Activated CD4-positive, alpha-beta T cell treated with anti-CD3 and anti-CD28 coated beads, Interleukin-2, amount 50 U/mL, for 48 hours (primary cell): Measurements from ENCODE around the gene PDE6D.

Experiments used
- DNase-seq, 2 experiments: peaks; one replicate each; pipeline ENCODE4 v3.0.0-alpha.2; 2020

PDE6D gene

DNA sequence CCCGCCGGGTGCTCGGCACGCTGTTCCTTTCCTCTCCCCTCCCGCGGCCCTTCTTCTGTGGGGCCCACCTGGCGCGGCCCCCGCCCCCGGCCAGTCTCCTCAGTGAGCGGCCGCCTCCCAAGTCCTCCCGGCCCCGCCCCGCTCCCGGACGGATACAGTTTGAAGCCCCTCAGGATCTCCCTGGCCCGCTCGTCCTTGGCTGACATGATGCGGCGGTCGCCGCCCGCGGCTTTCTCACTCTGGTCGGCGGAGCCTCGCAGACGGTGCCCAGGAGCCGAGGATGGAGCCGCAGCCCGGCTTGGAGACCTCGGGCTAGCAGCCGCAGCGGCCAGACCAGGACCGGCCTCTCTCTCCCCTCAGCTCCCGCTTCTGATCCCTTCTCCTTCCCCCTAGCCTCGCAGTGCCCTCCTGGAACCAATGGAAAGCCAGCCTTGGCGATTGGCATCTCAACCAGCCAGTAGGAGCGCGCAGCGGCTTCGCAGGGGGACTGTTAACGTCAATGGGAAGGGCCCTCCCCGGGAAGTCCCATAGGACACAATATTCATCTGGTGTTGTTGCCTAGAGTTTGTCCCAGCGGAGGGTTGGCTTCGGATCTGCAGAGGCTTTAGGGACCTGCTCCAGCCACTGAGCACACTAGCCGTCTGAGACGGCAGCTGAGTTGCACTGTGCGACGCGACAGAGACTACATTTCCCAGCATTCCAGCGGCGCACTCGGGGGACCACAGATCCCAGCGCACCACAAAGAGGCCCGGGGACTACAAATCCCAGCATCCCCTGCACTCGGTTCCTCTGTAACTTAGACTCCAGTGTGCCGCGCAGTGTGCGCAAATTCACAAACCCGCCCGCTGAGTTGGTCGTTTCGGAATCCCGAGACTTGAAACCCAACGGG lies at the start of gene PDE6D:
TSS of gene PDE6D (minus strand) at position 374 of the 889 bp plus-strand sequence. CDS start at position 206, 168 bp downstream.
- peak; percentile 99 for DNase-seq

DNA sequence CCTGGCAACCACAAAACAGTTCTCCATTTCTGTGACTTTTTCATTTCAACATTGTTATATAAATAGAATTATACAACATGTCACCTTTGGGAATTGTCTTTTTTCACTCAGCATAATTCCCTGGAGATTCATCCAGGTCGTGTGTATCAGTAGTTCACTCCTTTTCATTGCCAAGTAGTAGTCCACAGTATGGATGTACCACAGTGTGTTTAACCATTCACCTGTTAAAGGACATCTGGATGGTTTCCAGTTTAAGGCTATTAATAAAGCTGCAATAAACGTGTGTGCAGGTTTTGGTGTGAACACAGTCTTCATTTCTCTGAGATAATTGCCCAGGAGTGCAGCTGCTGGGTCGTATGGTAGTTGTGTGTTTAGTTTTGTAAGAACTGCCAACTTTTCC lies 40.8 kb upstream of the PDE6D start:
- no peak for DNase-seq

DNA sequence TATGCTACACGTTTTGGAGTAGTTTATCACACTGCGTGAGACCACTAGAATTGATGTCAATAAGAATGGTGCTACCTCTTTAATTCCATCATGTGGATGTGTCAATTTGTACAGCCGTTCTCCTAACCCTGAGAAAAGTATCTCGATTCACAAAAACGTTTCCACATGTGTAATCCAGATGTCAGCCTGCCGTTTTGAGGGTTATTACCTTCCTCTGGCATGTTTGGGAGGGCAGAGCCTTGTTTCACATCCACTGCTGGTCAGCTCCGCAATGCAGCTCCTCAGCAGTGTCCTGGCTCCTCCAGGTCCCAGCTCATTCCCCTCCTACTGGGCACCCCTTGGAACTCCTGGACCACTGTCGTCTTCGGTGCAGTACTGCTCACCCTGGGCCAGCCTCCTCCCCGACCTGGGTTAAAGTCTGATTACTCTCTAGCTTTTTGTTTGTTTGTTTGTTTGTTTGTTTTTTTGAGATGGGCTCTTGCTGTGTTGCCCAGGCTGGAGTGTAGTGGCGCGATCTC lies 39.8 kb upstream of the PDE6D start:
- DNase-seq = no peak

DNA sequence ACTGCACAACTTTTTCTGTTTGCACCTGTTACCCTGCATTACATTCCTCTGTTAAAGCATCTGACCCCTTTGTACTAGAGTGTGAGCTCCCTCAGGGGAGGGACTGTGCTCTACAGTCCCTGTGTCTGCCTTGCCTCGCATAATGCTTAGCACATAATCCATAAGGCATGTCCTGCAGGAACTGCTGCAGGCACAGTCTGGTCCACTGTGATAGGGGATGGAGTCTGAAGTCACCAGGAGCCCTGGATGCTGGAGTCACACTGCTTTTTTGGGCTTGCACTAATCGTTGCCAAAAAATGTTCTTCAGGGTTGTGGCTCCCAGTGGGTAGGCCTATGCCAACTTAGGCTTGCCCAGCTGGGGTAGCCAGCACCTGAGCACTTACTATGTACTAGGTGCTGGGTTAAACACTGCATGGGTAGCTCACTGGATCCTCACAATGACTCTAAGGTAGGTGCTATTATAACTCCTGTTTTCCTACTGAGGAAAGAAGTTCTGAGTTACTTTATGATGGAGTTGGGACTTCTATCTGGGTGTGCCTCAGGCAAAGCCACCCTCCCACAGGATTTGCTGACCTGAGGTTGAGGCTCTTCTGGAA lies 38.5 kb upstream of the PDE6D start:
- no peak for DNase-seq

DNA sequence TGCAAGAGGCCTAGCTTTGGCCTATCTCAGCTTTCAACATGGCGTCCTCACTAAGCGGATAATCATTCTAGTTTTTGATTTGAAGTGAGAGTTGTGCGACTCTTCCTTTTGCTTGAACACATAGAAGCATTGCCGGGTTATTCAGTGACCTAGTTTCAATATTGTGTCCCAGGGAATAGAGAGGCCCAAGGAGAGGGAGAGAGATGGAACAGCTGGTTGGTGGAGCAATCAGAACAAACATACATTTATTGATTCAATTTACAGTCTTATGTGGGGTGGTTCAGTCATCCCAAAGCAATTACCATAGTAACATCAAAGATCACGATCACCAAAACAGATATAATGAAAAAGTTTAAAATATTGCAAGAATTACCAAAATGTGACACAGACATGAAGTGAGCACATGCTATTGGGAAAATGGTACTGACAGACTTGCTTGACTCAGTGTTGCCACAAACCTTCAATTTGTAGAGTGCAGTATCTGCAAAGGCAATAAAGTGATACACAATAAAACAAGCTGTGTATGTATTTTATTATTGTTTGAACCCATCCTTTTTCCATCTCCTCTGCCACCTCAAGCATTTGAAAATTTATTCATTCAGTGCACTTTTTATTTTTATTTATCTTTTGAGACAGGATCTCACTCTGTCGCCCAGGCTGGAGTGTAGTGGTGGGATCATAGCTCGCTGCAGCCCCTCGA lies 35.4 kb upstream of the PDE6D start:
- no peak for DNase-seq

DNA sequence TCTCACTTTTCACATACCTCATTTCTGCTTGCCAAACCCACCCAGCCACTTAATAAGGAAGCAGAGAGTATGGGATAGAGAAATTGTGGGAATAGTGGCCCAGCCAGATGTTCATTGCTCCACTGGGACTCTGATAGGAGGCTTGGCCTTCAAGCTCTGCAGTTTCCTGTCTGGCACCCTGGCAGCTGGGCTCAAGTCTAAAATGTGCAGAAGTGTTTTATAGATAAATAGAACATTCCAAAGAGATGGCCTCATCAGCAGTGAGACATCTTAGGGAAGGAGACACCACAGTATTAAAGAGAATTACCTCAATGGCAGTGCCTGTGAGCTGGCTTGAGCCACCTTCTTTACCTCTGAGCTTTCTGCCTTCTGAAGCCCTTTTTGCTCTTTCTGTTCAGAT lies 29.8 kb upstream of the PDE6D start:
- no peak for DNase-seq

DNA sequence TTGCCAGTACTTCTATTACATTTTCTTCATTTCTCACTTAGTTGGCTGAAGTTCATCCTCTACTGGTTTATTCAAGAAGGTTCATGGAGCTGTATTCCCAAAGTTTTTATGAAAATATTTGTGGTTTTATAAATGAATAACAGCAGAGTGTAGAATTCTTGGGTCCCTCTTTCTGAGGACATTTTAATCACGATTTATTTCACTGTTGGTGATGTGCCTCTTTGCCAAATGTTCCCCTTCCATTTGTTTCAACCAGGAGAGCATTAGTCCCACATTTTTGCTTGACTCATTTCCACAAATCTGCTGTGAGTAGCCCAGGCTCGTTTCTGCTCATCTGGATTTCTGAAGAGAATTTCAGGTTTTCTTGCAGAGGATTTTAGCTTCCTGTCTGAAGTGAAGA lies 25.9 kb upstream of the PDE6D start:
- no peak for DNase-seq

DNA sequence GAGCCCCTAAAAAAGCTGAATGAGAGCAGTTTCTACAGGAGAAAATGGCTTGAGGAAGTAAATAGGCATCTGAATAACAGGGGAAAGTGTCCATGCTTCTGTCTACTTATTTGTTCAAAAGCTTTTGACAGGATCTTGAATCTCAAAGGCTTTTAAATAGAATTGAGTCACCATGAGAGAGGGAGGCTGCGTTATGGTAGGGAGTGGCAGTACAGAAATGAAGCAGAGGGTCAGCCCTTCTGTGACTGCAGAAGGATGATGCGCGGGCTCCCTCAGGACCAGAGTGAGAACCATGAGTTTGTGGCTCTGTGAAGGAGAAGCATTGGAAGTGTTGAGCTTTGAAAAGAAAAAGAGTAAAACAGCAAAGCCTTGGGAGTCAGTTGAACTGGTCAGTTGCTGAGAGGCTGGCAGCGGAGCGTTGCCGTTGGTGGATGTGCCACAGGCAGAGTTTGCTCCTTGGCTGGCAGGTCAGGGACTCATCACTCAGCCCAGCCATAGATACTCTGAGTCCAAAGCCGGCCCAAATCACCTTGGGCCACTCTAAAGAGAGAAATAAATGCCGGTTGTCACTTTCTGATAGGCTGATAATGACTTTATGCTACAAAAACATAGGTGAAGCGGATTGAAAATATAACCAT lies 22.5 kb upstream of the PDE6D start:
- no peak for DNase-seq

DNA sequence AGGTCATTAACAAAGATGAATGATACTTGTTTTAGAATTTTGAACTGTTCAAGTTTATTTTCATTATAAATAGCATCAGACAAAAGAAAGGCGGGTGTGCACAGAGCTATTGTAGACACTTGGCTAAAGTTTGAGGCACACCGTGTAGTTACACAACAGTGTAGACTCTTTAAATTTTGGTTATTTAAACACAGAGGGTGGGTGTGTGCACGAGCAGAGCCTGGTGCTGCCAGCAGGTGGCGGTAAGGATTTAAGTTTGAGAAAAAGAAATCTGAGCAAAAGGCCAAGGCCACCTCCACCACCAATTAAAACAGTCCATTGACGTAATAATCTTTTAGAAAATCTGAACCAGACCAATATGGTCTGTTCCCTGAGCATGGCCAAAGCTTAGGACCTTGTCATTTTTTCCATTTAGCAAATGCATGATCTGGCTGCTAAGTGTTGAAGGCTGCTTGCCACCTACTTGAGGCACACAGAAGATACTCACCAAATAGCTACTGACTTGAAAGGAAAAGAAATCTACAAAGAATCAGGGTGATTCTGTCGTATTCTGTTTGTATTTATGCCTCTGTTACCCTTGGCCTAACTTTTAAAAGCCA lies 19.5 kb upstream of the PDE6D start:
- peak; percentile 47 to 67 for DNase-seq

DNA sequence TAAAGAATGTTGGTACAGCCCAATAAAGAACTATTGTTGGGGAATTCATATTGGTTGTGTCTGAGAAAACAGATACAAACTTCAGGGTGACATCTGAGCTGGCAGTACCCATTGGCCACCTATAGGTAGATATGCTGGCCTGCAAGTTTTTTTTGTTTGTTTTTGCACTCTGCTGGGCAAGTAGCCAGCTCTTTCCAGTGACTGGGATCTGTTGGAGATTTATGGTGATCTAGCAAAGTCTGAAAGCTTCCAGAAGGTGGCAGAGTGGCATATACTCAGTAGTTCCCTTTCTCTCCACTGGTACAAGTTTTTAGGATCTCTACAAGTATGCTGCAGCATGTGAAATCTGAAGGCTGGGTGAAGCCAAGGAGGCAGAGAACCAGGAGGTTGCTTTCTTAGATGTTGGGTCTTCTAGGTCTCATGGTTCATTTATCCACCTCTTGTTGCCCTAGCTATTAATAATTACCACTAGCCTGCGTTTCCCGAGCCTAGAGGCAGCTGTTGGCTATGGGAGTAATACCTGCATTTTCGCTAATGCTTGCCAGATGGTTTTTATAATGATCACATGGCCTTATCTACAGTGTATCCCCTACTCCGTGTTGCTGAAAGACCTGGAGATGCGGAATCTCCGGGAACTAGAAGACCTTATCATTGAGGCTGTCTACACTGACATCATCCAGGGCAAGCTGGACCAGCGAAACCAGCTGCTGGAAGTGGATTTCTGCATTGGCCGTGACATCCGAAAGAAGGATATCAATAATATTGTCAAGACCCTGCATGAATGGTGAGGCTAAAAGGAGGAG lies 14.6 kb upstream of the PDE6D start:
- DNase-seq = no peak

DNA sequence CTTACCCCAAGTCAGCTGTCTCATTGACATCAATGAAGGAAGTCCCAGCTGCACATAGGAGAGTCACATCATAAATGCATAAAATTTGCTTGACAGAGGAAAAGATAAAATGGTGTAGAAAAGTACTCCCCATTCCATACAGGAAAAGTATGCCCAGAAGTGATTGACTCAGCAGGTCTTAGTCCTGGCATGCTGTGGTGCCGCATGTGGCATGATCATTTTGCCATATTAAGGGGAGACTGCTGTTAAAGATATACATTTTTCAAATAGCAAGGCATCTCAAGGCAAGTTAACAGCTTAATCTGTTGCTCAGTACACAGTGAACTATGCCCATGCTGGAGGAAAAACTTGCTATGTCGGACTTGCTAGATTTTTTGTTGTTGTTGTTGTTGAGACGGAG lies 13.3 kb upstream of the PDE6D start:
- no peak for DNase-seq

DNA sequence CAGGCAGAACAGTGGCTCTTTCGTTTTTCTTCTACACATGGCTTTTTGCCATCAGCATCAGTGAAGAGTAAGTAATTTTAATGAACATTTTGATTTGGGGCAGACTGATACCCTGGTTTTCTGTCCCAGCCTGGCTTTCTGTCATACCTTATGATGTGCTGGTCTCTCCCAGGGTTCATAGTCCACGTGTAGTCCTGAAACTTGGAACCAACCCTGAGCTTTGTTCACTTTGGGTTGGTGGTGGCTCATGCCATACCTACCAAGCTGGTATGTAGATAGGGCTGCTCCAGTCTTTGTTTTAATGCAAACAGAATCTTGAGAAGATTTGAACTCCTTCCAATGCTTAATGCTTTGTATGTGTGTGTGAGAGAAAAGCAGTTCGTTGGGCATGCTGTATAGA lies 10.0 kb upstream of the PDE6D start:
- no peak for DNase-seq

DNA sequence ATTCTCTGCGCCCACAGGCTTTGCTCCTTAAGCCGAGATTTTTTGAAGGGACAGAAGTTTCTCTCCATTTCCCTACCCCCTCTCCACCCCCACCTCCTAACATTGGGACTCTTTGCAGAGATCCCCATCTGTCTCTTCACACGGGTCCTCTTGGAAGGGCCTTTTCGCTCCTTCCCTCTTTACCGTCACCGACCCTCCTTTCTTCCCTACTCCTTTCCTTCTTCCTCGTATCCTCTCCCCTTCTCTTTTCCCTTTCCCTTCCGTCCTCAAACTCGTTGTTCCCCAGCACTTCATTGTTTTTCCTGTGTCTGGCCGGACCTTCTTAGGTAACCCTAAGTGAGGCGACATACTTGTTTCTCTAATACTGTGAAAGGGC lies 5.8 kb upstream of the PDE6D start:
- DNase-seq = no peak

DNA sequence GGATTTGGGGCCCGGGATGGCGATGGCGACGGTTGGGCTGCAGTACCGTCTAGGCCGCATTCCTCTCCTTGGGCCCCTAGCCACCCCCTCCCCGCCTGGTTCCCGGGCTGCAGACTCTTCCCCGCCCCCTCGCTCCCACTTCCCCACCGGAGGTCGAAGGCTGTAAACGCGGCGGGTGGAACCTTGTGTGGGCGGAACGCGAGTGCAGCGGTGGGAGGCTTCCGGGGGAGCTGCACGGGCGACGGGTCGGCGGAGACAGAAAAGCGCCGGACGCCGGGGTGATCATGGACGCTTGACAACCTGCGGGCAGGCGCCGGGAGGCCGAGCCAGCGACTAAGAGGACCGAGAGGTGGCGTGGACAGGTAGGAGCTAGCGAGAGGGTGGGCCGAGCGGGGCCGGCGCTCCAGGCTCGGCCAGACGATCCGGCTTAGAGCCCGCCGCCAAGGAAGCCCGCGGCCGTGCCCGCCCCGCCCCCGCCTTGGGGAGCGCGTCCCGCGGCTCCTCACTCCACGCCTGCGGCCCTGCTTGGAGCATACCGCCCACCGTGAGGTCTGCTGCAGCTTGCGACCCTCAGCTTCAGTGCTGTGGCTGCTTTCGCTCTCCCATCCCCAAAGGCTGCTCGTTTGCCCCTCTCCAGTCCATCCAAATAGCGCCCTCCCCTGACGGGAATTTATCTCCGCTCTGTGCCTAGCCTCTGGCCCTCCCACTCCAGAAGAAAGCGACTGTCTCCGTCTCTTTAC lies 5.3 kb upstream of the PDE6D start, which contains the start of gene COPS7B:
TSS of gene COPS7B (plus strand) at position 269 of the 740 bp plus-strand sequence. CDS start 2,126 bp downstream, outside the sequence.
- peak; percentile 88 to 89 for DNase-seq

DNA sequence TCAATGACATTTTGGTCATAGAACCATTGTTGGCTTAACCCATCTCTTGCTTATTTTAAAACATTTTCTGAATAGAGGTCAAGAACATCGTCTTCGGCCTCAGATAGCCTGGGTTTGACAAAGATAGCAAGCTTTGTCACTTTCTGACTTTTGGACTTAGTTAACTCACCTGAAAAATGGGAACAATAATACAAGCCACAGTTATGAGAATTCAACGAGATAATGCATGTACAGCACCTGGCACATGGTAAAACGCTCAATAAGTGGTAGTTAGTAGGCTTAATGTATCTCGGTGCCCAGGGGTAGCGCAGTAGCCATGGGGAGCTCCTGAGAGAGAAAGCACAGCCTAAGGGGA lies 4.7 kb upstream of the PDE6D start:
- DNase-seq = no peak

DNA sequence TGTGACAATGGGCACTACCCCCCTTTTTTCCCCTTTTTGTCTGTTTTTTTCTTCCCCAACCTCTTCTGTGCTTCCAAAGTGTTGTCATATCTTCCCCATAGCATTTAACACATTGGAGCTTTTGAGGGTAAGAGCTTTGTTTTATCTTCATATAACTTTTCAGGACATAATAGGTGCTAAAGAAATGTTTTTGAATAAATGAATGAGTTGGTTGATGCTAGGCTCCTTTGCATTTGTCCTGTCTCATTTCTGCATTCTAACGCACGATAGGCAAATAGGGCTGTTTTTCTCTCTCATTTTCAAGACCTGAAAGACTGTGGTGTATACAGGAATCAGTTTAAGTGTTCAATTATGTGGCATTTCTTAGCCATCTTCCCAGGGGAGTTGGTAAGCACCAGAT lies 4.3 kb upstream of the PDE6D start:
- DNase-seq = no peak

DNA sequence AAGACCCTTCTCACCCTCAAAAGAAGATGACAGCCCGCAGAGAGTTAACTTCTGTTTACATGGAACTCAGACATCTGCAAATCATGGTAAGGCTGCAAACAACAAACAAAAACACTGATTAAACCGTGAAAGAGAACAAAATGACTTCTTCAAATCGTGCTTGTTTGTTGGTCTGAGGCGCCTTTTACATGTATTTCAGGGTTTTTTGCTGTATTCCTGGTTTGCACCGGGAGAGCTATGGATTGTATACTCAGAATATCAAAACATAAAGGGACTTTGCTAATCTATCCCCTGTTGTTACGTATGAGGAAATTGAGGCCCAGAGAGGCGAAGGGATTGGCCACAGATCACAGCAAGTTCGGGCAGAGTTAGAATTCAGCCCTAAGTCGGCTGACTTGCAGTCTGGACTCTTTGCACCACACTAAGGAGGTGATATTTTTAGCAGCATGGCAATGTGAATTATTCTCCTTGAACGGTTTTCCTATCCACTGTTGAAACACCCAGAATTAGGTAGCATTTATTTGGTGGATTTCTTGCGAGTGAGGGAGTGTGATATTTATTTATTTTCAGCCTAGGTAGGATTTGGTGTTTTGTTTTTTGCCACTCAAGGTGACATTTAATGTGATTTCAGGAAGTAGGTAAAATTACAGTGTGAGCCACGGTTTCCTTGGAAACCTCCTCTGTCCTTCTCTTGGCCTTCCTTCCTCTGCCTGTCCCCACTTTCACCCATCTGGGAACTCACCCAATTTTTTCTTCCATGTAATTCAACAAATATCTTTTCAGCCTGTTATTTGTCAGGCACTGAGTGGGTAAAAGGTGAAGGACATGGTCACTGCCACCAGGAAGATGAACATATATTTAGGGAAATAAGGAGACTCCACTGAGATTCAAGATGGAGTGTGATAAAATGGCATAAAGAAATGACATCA lies 980 bp upstream of the PDE6D start:
- peak; percentile 9 to 31 for DNase-seq

DNA sequence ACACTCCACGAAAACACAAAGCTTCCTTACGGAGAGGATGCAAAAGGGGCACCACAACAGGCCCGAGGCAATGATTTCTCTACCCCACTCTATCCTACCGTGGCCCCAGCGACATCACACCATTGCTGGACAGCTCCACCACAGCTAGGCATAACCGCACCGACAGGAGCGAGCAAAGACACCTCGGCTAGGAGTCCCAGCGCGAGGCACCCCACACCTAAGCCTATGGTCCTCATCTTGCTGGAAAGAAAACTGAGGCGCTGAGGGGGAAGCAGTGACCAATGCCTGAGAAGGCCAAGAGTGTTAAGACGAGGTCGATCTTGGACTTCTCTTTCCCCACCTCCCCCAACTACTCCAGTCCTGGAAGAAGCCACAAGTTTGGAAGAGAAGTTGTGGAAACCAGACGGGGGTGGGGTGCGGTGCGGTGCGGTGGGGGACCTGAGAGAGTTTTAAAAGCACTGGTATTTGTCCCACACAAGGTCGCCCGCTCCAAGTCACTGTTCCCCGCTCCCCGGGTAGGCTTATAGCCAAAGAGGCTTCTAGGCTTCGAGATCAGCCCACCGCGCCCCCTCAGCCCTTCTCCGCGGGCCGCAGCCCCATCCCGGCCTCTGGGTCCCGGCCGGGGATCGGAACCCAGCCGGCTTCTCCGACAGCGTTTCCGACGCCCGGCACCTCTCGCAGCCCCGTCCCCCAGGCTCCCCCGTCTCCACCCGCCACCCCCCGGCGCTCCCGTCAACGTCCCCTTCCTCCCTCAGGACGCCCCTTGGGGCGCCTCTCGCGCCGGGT lies 766 bp downstream of the PDE6D start:
- peak; percentile 11 to 22 for DNase-seq
